Measurements from ENCODE around the gene MXRA8.

Gene MXRA8

GRCh38 chr1:1338278-1338677 lies 20.1 kb downstream of the MXRA8 start:
- DNase-seq (ENCODE audit: low read depth) = no peak
- no peak for TF ChIP-seq CTCF (IDR thresholded peaks at IDR 0.05; ENCODE audit: control insufficient read depth, insufficient read depth, low read depth, low read length, missing control alignments)
- H3K4me3 ChIP-seq (ENCODE audit: control insufficient read depth, low read depth, low read length) = no peak overlapping the region

DNA sequence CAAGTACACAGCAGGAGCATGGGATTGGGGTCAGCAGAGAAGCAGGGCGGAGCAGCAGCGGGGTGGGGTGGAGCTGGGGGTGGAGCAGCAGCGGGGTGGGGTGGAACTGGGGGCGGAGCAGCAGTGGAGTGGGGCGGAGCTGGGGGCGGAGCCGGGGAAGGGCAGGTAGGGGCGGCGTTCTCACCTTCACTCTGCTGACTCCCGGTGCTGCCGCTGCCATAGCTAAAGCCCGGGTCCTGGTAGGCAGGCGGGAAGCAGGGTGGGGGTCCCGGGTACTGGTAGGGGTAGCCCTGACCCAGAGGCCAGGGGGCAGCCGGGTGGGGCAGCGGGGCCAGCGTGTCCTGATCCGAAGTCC lies 20.6 kb downstream of the MXRA8 start:
- no peak for DNase-seq (ENCODE audit: low read depth)
- no peak for TF ChIP-seq CTCF (IDR thresholded peaks at IDR 0.05; ENCODE audit: control insufficient read depth, insufficient read depth, low read depth, low read length, missing control alignments)
- no peak overlapping the region for H3K4me3 ChIP-seq (ENCODE audit: control insufficient read depth, low read depth, low read length)

DNA sequence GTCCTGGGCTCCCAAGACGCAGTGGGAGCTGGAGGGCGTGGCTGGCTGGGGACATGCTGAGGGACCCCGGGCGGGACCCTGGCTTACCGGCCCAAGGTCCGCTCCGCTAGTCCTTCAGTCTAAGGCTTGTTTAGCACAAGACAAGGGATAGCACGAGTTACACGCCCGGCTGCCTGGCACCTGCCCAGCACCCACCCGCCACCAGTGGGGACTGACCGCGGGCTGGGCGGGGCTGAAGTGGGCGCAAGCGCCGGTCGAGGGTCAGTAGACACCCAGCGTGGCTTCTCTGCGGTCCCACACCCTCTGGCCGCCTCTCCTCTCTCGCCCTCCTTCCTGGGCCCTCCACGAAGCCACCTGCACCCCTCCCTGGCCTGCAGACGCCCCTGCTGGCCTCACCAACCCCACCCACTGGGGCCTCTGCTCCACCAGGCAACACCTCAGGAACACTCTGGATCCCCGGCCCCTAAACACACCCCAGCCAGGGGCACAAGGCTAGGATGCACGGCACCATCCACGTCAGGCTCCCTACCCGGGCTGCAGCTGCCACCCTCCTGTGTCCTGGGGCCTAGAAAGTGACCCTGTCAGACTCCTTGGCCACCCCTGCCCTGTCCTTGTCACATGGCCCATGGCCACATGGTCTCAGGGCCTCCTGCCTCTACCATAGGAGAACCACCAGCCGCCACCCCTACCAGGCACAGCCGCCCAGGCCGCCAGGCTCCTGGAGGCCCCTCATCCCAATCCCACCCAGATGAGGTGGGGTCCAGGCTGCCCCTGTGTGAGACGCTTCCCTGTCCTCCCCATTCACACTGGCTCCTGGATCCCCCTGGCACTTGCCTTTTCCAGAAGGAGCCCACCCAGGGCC lies 21.2 kb downstream of the MXRA8 start:
- no peak for TF ChIP-seq CTCF (IDR thresholded peaks at IDR 0.05; ENCODE audit: control insufficient read depth, insufficient read depth, low read depth, low read length, missing control alignments)
- H3K4me3 ChIP-seq (ENCODE audit: control insufficient read depth, low read depth, low read length) = no peak overlapping the region
- no peak for DNase-seq (ENCODE audit: low read depth)

- no peak overlapping the region for H3K4me3 ChIP-seq (ENCODE audit: control insufficient read depth, low read depth, low read length)
- DNase-seq (ENCODE audit: low read depth) = no peak
- no peak for TF ChIP-seq CTCF (IDR thresholded peaks at IDR 0.05; ENCODE audit: control insufficient read depth, insufficient read depth, low read depth, low read length, missing control alignments)
Observed at GRCh38 chr1:1336446-1336845, 21.9 kb downstream of the MXRA8 start.

DNA sequence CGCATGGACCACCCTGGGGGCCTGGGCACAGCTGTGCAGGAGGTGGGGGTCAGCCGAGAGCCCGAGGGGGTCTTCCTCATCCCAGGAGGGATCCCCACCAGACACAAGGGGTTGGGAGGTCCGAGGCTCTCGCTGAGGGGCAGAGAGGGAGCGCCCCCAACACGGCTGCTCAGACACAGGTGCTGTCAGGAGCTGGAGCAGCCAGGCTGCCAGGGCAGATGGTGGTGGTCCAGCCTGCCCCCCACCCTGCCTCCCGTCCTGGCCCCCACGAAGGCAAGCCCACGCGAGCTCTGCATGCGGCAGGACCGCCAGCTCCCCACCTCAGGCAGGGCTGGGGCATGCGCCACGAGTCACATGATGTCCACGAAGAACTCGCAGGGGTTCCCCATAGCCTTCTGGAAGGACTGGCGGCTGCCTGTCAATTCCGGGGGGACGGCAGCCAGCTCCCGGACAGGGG lies 22.5 kb downstream of the MXRA8 start:
- no peak for TF ChIP-seq CTCF (IDR thresholded peaks at IDR 0.05; ENCODE audit: control insufficient read depth, insufficient read depth, low read depth, low read length, missing control alignments)
- H3K4me3 ChIP-seq (ENCODE audit: control insufficient read depth, low read depth, low read length) = no peak overlapping the region
- no peak for DNase-seq (ENCODE audit: low read depth)

GRCh38 chr1:1335283-1335682 lies 23.1 kb downstream of the MXRA8 start:
- no peak for TF ChIP-seq CTCF (IDR thresholded peaks at IDR 0.05; ENCODE audit: control insufficient read depth, insufficient read depth, low read depth, low read length, missing control alignments)
- H3K4me3 ChIP-seq (ENCODE audit: control insufficient read depth, low read depth, low read length) = no peak overlapping the region
- DNase-seq (ENCODE audit: low read depth) = no peak
